ENCODE measurements around the gene STX17.

DNA sequence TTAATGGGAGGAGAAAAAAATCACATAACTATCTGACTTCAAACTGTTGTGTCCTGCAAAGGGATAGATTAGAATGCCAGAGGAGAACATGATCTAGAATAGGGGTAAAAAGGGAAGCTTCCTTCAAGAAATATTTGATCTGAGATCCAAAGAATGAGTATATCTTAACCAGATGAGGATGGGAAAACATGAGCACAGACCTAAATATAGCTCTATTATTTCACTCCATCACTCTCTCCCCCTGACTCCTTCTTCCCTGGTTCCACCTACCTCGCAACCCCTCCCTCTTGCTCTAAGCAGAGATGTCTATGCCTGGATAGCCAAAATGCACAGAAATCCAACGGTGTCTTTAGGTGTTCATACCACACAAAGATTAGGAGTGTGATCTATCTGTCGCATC is 48.4 kb upstream of the STX17 start:
- no peak for TF ChIP-seq CTCF (IDR thresholded peaks at IDR 0.05)
- TF ChIP-seq POLR2A (IDR thresholded peaks at IDR 0.05) = no peak
- TF ChIP-seq EP300 (IDR thresholded peaks at IDR 0.05) = no peak
- TF ChIP-seq POLR2AphosphoS5 (IDR thresholded peaks at IDR 0.05) = no peak

Measured in stomach (tissue), 4 donors.